ENCODE data around the gene TTC7B.

The TTC7B gene

GRCh38 chr14:90624732-90625400, 191.4 kb downstream of the TTC7B start:
- peak overlapping the region; percentile 89 for H3K27ac ChIP-seq
- POLR2A ChIA-PET (ENCODE audit: low non-redundant PET) = no interaction called here
- DNase-seq (ENCODE audit: low spot score) = peak; percentile 29
- TF ChIP-seq CTCF (conservative IDR thresholded peaks at IDR 0.05; ENCODE audit: low read depth) = no peak
- CTCF ChIA-PET = no interaction called here

DNA sequence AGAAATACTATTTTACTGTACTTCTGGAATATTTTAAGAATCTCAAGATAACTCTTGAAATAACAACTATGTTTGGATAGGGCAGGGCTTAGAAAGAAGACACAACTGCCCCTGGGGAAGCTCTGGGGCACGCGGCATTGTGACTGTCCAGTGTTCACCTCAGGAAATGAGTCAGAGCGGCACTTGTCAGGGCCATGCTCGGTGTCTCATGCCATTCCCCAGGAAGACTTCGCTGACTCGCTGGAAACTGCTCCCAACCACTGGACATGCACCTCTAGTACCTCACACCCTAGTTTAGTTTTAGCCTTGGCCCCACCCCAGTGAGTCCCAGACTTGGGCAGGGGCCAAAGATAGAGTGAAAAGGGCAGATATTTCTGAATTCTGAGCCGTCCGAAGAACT, 192.0 kb downstream of the TTC7B start:
- no peak for TF ChIP-seq CTCF (conservative IDR thresholded peaks at IDR 0.05; ENCODE audit: low read depth)
- DNase-seq (ENCODE audit: low spot score) = peak; percentile 72
- peak overlapping the region; percentile 89 for H3K27ac ChIP-seq
- ChIA-PET POLR2A (ENCODE audit: low non-redundant PET) (no interaction called here), CTCF (no interaction called here)

GRCh38 chr14:90621201-90621600, 195.0 kb downstream of the TTC7B start:
- DNase-seq (ENCODE audit: low spot score) = no peak
- no peak overlapping the region for H3K27ac ChIP-seq
- POLR2A ChIA-PET (ENCODE audit: low non-redundant PET) = no interaction called here
- TF ChIP-seq CTCF (conservative IDR thresholded peaks at IDR 0.05; ENCODE audit: low read depth) = no peak
- CTCF ChIA-PET = interaction anchor here (0.7 kb wide), 1 partner anchor 648 kb away, joined by 3 read pairs; no protein-coding TSS in a partner anchor

DNA sequence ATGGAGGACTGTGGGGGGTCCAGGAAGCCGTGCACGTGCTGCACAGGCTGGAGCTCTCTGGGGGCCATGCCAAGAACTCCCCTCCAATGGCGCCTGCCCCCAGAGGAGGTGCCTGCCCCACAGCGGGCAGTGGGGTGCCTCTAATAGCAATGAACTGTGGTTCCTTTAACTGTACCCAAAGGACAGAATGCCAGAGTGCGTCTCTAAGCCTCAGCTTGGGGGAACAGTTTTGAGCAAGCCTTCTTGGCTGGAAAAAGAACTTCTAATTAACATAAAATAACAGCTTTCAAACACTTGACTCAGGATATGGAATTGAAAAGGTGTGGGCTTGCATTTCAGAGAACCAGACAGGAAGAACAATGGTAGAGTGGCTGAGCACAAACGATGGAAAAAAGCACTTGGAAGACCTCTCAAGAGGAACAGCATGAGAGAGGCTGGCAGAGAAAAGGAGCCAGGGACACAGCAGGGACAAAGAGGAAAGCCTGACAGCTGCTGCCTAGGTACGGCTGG, 195.6 kb downstream of the TTC7B start:
- ChIA-PET POLR2A (ENCODE audit: low non-redundant PET) (no interaction called here), CTCF (no interaction called here)
- no peak for DNase-seq (ENCODE audit: low spot score)
- H3K27ac ChIP-seq = no peak overlapping the region
- no peak for TF ChIP-seq CTCF (conservative IDR thresholded peaks at IDR 0.05; ENCODE audit: low read depth)

GRCh38 chr14:90619911-90620310, 196.3 kb downstream of the TTC7B start:
- TF ChIP-seq CTCF (conservative IDR thresholded peaks at IDR 0.05; ENCODE audit: low read depth) = no peak
- ChIA-PET POLR2A (ENCODE audit: low non-redundant PET) (no interaction called here), CTCF (interaction anchor here (0.7 kb wide), 1 partner anchor 62 kb away, joined by 3 read pairs; no protein-coding TSS in a partner anchor)
- no peak overlapping the region for H3K27ac ChIP-seq
- no peak for DNase-seq (ENCODE audit: low spot score)

- H3K27ac ChIP-seq = no peak overlapping the region
- DNase-seq (ENCODE audit: low spot score) = no peak
- TF ChIP-seq CTCF (conservative IDR thresholded peaks at IDR 0.05; ENCODE audit: low read depth) = no peak
- ChIA-PET CTCF (no interaction called here), POLR2A (ENCODE audit: low non-redundant PET) (no interaction called here)
Measured at GRCh38 chr14:90617961-90618360, 198.3 kb downstream of the TTC7B start.

All from RWPE1 (cell line).